ENCODE measurements around the gene ERP27. TPM values are rescaled to one million over a fixed set of nuclear protein-coding genes. Genes with fewer than 3 reads are reported as not detected.
A peak's percentile ranks its signal among the peaks of the same experiment; 100 is the strongest.

The ERP27 gene
- total RNA-seq, 4 donors from 2014 or later, result 0.42 TPM; not detected in 3

- Histone ChIP-seq H3K4me3 (peak overlapping the region in 3 of 4 donors; percentile 36 to 51 (median 45)), H3K27me3 (no peaks in the 10 kb centered on the region), H3K4me1 (no peaks in the 10 kb centered on the region), H3K9me3 (no peaks in the 10 kb centered on the region), H3K36me3 (no peaks in the 10 kb centered on the region), H3K27ac (peak overlapping the region; percentile 66 to 72 (median 69))
- no peak for DNase-seq
- TF ChIP-seq CTCF (IDR thresholded peaks at IDR 0.05 in 4 of 5, conservative IDR thresholded peaks at IDR 0.05 in 1 of 5) (no peak), POLR2A (IDR thresholded peaks at IDR 0.05) (no peak)
- in situ Hi-C loops (cut with MboI; ENCODE audit: low sequenced_read_pairs in 4 of 4) (no loop called here), intact Hi-C loops (cut with DNase I; ENCODE audit: low total_unique reads) (no loop called here)
- no peak for ATAC-seq
Measured at GRCh38 chr12:14962153-14962539, 23.8 kb upstream of the ERP27 start.

DNA sequence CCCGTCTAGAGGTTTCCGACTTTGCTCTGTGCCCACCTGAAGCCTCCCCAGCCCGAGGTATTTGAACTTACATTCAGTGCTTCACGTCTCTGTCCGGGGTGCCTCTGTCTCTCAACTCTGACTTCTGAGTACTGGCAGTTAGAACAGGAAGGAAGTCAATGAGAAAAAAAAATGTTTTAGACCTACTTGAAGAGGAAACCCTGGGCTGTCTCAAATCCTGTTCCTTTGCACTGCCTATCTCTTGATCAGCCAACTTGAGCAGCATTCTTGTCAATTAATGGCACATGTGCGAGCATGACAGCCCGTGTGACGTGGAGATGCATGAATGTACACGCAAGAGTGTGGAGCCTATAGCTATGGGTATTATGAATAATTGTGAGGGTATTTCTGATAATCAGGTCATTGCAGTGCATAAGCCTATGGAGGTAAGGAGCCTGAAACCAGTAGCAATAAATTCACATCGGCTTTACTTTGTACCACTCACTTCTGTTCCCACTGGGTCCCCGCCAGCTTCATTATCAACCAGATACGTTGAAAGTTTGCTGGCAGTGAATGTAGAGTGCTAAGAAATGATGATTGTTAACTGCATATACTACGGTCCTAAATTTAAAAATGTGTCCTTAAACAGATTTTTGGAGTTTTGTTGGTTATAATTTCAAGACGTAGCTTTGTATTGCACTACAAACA lies 23.3 kb upstream of the ERP27 start, which contains the start of gene ARHGDIB:
Gene ARHGDIB, minus strand, starts transcription at position 136 of the 687 bp plus-strand sequence. CDS start 10,889 bp downstream, outside the sequence.
- TF ChIP-seq POLR2A (IDR thresholded peaks at IDR 0.05) (peak; percentile 3 to 15), CTCF (IDR thresholded peaks at IDR 0.05 in 4 of 5, conservative IDR thresholded peaks at IDR 0.05 in 1 of 5) (no peak)
- in situ Hi-C loops (cut with MboI; ENCODE audit: low sequenced_read_pairs in 4 of 4) (no loop called here), intact Hi-C loops (cut with DNase I; ENCODE audit: low total_unique reads) (no loop called here)
- H3K9me3 ChIP-seq, result no peaks in the 10 kb centered on the region
- ATAC-seq (peak; percentile 48 to 70), DNase-seq (peak; percentile 13 to 25)
- H3K36me3 ChIP-seq, result no peaks in the 10 kb centered on the region
- H3K27ac ChIP-seq, result peak within 1 kb of the TSS; percentile 66 to 72 (median 69)
- peak within 1 kb of the TSS; percentile 36 to 51 (median 44) for H3K4me3 ChIP-seq
- no peaks in the 10 kb centered on the region for H3K4me1 ChIP-seq
- no peaks in the 10 kb centered on the region for H3K27me3 ChIP-seq

DNA sequence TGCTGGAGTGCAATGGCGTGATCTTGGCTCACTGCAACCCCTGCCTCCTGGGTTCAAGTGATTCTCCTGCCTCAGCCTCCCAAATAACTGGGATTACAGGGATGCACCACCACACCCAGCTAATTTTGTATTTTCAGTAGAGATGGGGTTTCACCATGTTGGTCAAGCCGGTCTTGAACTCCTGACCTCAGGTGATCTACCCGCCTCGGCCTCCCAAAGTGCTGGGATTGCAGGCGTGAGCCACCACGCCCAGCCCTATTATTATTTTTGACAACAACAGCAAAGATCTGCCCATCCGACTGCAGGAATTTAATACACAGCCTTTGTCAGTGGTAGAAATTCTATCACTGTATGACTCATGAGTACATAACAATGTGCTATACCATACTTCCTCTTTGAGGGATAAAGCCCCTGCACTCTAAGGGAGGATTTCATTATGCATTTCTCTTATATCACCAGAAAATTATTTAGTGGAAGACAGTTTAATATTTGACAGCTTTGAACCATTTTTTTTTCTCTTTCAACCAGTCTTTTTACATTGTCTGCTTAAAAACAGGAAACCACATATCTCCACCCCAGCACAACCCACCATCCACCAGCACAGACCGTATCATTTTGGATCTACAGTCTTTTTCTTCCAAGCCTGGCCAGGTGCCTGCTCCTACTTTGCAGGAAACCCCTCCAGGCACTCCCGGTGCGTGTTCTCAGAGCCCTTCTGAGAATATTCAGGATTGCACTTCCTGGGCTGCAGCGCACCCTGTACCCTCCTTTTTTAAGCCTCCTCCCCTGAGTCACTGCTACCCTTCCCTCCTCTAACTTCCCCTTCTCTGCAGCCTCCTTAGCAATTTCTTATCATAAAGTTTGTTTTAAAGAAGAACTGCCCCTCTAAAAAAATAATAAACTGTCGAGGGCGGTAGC lies 22.5 kb upstream of the ERP27 start:
- TF ChIP-seq POLR2A (IDR thresholded peaks at IDR 0.05), result no peak
- no peak for TF ChIP-seq CTCF (IDR thresholded peaks at IDR 0.05 in 4 of 5, conservative IDR thresholded peaks at IDR 0.05 in 1 of 5)
- Histone ChIP-seq H3K9me3 (no peaks in the 10 kb centered on the region), H3K27ac (peak overlapping the region; percentile 66 to 72 (median 69)), H3K27me3 (no peaks in the 10 kb centered on the region), H3K4me3 (peak overlapping the region; percentile 36 to 51 (median 44)), H3K4me1 (no peaks in the 10 kb centered on the region), H3K36me3 (no peaks in the 10 kb centered on the region)
- intact Hi-C loops (cut with DNase I; ENCODE audit: low total_unique reads) (no loop called here), in situ Hi-C loops (cut with MboI; ENCODE audit: low sequenced_read_pairs in 4 of 4) (no loop called here)
- no peak for DNase-seq
- peak; percentile 19 to 21 for ATAC-seq

GRCh38 chr12:14959916-14960496 lies 21.7 kb upstream of the ERP27 start:
- in situ Hi-C loops (cut with MboI; ENCODE audit: low sequenced_read_pairs in 4 of 4), result no loop called here
- DNase-seq (no peak), ATAC-seq (no peak)
- H3K36me3 ChIP-seq, result no peaks in the 10 kb centered on the region
- H3K9me3 ChIP-seq, result no peaks in the 10 kb centered on the region
- peak overlapping the region; percentile 20 to 51 (median 36) for H3K4me3 ChIP-seq
- intact Hi-C loops (cut with DNase I; ENCODE audit: low total_unique reads), result no loop called here
- H3K27me3 ChIP-seq, result no peaks in the 10 kb centered on the region
- H3K27ac ChIP-seq, result peak overlapping the region; percentile 66 to 72 (median 69)
- TF ChIP-seq POLR2A (IDR thresholded peaks at IDR 0.05) (no peak), CTCF (IDR thresholded peaks at IDR 0.05 in 4 of 5, conservative IDR thresholded peaks at IDR 0.05 in 1 of 5) (no peak)
- no peaks in the 10 kb centered on the region for H3K4me1 ChIP-seq

All from gastrocnemius medialis (tissue), 4 donors.